Loucy (cell line): ENCODE results near the gene BAAT.

Source experiments
- H2AFZ ChIP-seq: fragments of 200-600 bp; sonication (generic); 2 replicates; pipeline ENCODE4 v1.6.0; 2016; ENCODE audit warnings: antibody characterized with exemption, mild to moderate bottlenecking, low read length, moderate library complexity
- H3F3A ChIP-seq: fragments of 200-600 bp; 2 replicates; pipeline ENCODE4 v1.6.0; 2016; ENCODE audit warnings: antibody characterized with exemption, low read depth, mild to moderate bottlenecking
- H3K27me3 ChIP-seq: fragments of 200-600 bp; sonication (generic); 2 replicates; pipeline ENCODE4 v1.6.1; 2014; ENCODE audit warnings: low read length, mild to moderate bottlenecking; ENCODE audit not compliant: insufficient read depth, poor library complexity, severe bottlenecking
- H3K36me3 ChIP-seq: fragments of 200-600 bp; sonication (generic); 2 replicates; pipeline ENCODE4 v1.6.1; 2016; ENCODE audit warnings: low read length; ENCODE audit not compliant: insufficient read depth
- H3K4me1 ChIP-seq: fragments of 200-600 bp; sonication (generic); 2 replicates; pipeline ENCODE4 v1.5.1; 2014; ENCODE audit warnings: low read length, mild to moderate bottlenecking; ENCODE audit not compliant: insufficient read depth, poor library complexity, severe bottlenecking
- H3K4me2 ChIP-seq: fragments of 200-600 bp; sonication (generic); 2 replicates; pipeline ENCODE4 v1.6.0; 2014; ENCODE audit warnings: antibody characterized with exemption, low read length, low read depth, mild to moderate bottlenecking; ENCODE audit not compliant: poor library complexity, severe bottlenecking
- H3K4me3 ChIP-seq: fragments of 200-600 bp; sonication (generic); 2 replicates; pipeline ENCODE4 v1.5.1; 2014; ENCODE audit warnings: low read length, mild to moderate bottlenecking, mixed read lengths; ENCODE audit not compliant: poor library complexity, severe bottlenecking
- H3K79me2 ChIP-seq: fragments of 200-600 bp; sonication (generic); 2 replicates; pipeline ENCODE4 v1.6.1; 2014; ENCODE audit warnings: low read length; ENCODE audit not compliant: insufficient read depth
- H3K9ac ChIP-seq: fragments of 200-600 bp; sonication (generic); 2 replicates; pipeline ENCODE4 v1.6.0; 2014; ENCODE audit warnings: mild to moderate bottlenecking, low read depth, low read length, moderate library complexity; ENCODE audit not compliant: poor library complexity, severe bottlenecking
- H3K9me2 ChIP-seq: fragments of 200-600 bp; sonication (generic); replicated peaks from 2 replicates; pipeline ENCODE4 v1.6.1; 2016; ENCODE audit warnings: low read depth, low read length, mixed read lengths
- H3K9me3 ChIP-seq: fragments of 200-600 bp; sonication (generic); 2 replicates; pipeline ENCODE4 v1.6.1; 2014; ENCODE audit warnings: mild to moderate bottlenecking, antibody characterized with exemption, low read length, low read depth; ENCODE audit not compliant: insufficient read depth
- H4K20me1 ChIP-seq: fragments of 200-600 bp; sonication (generic); 2 replicates; pipeline ENCODE4 v1.6.0; 2014; ENCODE audit warnings: antibody characterized with exemption, low read length, mild to moderate bottlenecking; ENCODE audit not compliant: insufficient read depth, poor library complexity, severe bottlenecking
- CTCF ChIP-seq: fragments of 200-600 bp; sonication (generic); conservative IDR thresholded peaks from 2 replicates; pipeline ENCODE4 v1.5.1; 2014; ENCODE audit warnings: mild to moderate bottlenecking, antibody characterized with exemption, low read length
- EZH2phosphoT487 ChIP-seq: fragments of 200-600 bp; IDR thresholded peaks from 2 replicates; pipeline ENCODE4 v1.6.1; 2018; ENCODE audit warnings: antibody characterized with exemption, mild to moderate bottlenecking, moderate library complexity, borderline replicate concordance

The BAAT gene

GRCh38 chr9:101371813-101372212, 13.0 kb downstream of the BAAT start:
- no peaks in the 10 kb centered on the region for H3K79me2 ChIP-seq
- H3K9me2 ChIP-seq, result no peaks in the 10 kb centered on the region
- H4K20me1 ChIP-seq, result no peaks in the 10 kb centered on the region
- no peaks in the 10 kb centered on the region for H3K4me1 ChIP-seq
- H3K9me3 ChIP-seq, result no peaks in the 10 kb centered on the region
- H3K4me3 ChIP-seq, result no peak overlapping the region
- H3K4me2 ChIP-seq, result no peak overlapping the region
- H3F3A ChIP-seq, result no peaks in the 10 kb centered on the region
- no peaks in the 10 kb centered on the region for H3K36me3 ChIP-seq
- H3K9ac ChIP-seq, result no peak overlapping the region
- H2AFZ ChIP-seq, result no peak overlapping the region
- H3K27me3 ChIP-seq, result peaks cover 4% of the 10 kb centered on the region
- TF ChIP-seq CTCF (no peak), EZH2phosphoT487 (no peak)

GRCh38 chr9:101369884-101370531, 14.8 kb downstream of the BAAT start:
- no peaks in the 10 kb centered on the region for H3K9me2 ChIP-seq
- no peaks in the 10 kb centered on the region for H3K4me1 ChIP-seq
- no peak overlapping the region for H2AFZ ChIP-seq
- H3F3A ChIP-seq, result no peaks in the 10 kb centered on the region
- H3K4me2 ChIP-seq, result no peak overlapping the region
- H3K9ac ChIP-seq, result no peak overlapping the region
- H3K27me3 ChIP-seq, result peaks cover 4% of the 10 kb centered on the region
- H3K4me3 ChIP-seq, result no peak overlapping the region
- H3K79me2 ChIP-seq, result no peaks in the 10 kb centered on the region
- no peak for TF ChIP-seq CTCF
- TF ChIP-seq EZH2phosphoT487, result no peak
- H3K36me3 ChIP-seq, result no peaks in the 10 kb centered on the region
- H3K9me3 ChIP-seq, result no peaks in the 10 kb centered on the region
- H4K20me1 ChIP-seq, result no peaks in the 10 kb centered on the region

GRCh38 chr9:101369286-101369685, 15.5 kb downstream of the BAAT start:
- TF ChIP-seq CTCF (no peak), EZH2phosphoT487 (no peak)
- Histone ChIP-seq H2AFZ (no peak overlapping the region), H3K9me3 (no peaks in the 10 kb centered on the region), H3K4me1 (no peaks in the 10 kb centered on the region), H3K27me3 (peaks cover 4% of the 10 kb centered on the region), H3K4me2 (no peak overlapping the region), H3K4me3 (no peak overlapping the region), H3F3A (no peaks in the 10 kb centered on the region), H4K20me1 (no peaks in the 10 kb centered on the region), H3K9ac (no peak overlapping the region), H3K36me3 (no peaks in the 10 kb centered on the region), H3K9me2 (no peaks in the 10 kb centered on the region), H3K79me2 (no peaks in the 10 kb centered on the region)
